Measurements from ENCODE around the gene DYNLT2B. TPM values are rescaled to one million over a fixed set of nuclear protein-coding genes. Genes with fewer than 3 reads are reported as not detected.
"Not testable (repeated sequence)": the region's sequence is repeated elsewhere in the genome, so short reads cannot be mapped to it uniquely, and the experiment has no call there.

The DYNLT2B gene
- total RNA-seq = 4.0 TPM
- long read RNA-seq, partial matches to known transcripts = 0 of 1 reads
- long read RNA-seq, other reads (novel, unspliced or antisense) = 0 of 1 reads

DNA sequence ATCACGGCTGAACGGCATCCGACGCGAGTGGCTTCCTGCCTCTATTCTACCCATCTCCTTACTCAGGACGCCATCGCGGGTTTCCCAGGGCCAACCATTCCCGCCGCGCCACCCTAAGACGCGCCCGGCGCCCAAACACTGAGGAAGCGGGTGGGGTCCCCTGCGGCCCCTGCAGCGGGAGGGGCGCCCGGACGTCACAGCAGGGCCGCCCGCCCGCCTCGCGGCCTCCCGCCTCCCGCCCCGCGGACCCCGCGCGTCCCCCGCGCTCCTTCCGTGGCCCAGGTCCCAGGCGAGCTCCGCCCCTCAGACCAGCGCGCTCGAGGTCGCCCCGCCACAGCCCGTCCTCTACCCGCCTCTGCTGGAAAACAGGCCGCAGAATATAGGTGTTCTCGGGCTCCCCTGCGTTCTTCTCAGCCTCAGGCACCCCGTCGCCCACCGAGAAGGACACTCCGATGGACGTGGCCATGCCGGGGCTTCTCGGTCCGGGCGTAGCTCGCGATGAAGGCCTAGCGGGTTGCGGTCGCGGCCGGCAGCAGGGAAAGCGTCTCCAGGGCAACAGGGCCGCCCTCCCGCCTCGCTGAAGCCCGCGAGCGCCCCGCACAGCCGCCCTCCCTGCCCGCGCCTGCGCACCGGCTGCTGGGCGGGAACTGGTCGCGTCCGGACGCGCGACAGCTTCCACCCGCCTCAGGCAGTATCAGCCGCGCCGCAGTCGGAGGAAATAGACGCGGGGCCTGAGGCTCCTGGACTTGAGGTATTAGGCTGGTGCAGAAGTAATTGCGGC lies at the start of gene DYNLT2B:
TSS of gene DYNLT2B (minus strand) at position 554 of the 781 bp plus-strand sequence. CDS start at position 466, 88 bp downstream.
- DNase-seq (ENCODE audit: low spot score) = peak; percentile 95

DNA sequence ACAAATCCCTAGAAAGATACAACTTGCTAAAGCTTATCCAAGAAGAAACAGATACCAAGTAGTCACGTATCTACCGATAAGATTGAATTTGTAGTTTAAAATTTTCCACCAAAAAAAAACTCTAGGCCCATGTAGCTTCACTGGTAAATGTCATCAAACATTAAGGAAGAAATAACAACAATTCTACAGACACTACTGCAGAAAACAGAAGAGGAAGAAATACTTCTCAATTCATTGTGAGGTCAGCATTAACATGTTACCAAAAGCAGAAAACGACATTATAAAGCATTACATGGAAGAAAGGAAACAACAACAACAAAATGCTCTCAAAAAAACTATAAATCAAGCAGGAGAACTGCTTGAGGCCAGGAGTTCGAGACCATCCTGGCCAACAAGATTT lies 47.7 kb upstream of the DYNLT2B start:
- DNase-seq (ENCODE audit: low spot score) = no peak

DNA sequence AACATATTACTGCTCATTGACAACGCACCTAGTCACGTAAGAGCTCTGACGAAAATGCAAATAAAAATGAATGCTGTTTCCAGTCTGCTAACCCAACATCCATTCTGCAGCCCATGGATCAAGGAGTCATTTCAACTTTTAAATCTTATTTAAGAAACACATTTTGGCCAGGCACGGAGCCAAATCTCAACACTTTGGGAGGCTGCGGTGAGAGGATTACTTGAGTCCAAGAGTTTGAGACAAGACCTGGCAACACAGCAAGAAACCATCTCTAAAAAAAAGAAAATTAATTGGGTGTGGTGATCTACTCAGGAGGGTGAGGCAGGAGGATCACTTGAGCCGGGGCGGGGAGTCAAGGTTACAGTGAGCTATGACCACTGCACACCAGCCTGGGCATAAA lies 42.5 kb upstream of the DYNLT2B start:
- no peak for DNase-seq (ENCODE audit: low spot score)

DNA sequence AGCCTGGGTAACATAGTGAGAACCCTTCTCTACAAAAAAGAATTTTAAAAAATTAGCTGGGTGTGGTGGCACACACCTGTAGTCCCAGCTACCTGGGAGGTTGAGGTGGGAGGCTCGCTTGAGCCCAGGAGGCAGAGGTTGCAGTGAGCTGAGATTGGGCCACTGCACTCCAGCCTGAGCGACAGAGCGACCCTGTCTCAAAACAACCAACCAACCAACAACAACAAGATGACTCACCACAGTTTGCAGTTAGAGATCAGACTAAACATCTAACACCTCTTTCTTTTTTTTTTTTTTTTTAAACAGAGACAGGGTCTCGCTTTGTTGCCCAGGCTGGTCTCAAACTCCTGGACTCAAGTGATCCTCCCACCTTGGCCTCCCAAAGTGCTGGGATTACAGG lies 40.5 kb upstream of the DYNLT2B start:
- not testable (repeated sequence) for DNase-seq (ENCODE audit: low spot score)

DNA sequence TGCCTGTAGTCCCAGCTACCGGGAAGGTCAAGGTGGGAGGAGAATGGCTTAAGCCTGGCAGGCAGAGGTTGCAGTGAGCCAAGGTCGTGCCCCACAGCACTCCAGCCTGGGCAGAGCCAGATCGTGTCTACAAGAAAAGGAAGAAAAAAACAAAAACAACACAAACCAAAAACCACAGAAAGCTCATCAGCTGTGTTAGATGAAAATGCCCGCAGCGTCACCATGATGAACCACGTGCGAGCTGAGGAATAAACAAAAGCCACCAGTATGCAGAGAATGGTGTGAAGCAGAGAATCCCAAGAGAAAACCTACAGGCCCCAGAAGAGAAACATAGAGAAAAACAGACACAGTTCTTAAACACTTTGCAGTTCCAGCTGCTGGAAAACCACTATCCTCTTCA lies 39.9 kb upstream of the DYNLT2B start:
- DNase-seq (ENCODE audit: low spot score) = no peak

DNA sequence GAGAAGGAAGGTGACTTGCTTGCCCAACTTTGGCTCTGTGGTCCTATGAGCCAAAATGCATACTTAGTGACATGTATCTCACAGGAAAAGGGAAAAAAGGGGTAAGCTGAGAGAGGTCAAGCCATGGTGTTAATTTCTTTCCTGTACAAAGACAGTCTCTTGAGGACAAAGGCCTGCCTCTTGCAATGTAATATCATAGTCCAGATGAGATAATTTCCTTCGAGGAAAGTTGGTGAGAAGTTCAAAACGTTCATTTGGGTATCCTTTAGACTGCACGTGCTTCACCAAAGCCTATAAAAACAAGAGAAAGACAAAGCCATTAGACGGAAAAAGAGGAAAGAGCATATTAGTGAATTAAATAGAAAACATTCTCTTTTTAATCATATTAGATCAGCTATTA lies 38.5 kb upstream of the DYNLT2B start:
- DNase-seq (ENCODE audit: low spot score) = no peak

DNA sequence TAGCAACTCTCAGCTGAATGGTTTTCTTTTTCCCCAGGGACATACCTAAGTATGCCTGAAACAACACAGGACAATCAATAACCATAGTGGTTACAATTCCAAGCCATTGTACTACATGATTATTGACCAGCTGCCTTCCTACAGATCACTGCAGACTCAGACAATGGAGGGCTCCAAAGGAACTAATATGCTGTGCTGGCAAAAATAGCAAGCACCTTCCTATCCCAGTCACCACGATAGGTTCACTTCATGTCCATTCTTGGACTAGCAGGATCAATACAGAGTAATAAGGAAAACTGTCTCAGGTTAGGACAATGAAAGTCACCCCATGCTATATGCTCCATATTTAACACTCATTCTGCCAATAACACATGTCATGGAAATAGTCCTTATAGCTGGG lies 37.6 kb upstream of the DYNLT2B start:
- no peak for DNase-seq (ENCODE audit: low spot score)

DNA sequence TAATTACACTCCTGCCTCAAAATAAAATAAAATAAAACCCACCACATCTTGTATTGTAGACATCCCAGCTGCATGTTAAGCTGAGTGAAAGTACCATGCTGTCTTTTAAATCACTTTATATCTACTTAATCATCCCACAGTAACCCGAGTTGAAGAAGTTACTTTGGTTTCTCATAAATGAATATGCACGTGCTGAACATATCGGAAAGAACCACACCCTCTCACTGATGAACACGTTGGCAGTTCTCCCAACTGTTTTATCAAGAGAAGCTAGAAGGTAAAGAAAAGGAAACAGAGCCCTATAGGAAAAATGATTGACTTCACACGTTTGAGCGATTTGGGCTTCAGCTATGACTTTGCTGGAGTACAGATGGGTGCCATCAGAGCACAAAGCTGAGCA lies 36.1 kb upstream of the DYNLT2B start:
- no peak for DNase-seq (ENCODE audit: low spot score)

DNA sequence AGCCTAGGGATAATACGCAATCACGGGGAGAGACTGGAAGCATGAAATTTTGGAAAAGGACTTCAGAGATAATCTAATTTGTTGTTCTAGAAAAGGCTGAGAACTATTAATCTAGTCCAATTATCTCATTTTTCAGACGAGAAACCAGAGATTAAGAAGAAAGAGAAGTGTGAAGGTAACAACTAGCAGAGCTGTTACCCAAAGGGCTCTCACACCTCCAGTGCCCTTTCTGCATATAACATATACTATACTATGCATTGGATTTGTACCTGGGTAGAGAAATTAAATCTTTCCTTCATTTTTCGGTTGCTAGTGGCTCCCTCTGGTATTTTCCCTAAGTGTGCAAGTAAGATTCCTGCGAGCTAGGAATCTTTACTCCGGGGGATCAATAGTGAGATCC lies 33.5 kb upstream of the DYNLT2B start:
- DNase-seq (ENCODE audit: low spot score) = no peak

DNA sequence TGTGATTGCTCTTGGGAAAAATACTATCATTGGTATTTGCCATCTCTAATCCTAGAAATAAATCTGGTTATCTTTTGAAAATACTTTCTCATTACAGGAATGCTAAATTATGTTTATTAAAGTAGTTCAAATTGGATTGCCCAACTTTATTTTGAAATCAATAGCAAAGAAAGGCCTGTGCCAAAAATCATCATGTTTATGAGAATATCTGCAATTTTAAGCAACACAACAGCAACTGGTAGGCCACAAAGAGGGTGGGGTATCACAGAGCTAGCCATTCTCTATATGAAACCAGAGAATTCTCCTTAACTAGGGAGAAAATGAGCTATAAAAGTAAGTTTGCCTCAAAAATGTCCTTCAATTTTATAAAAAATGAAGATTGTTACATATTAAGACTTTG lies 32.0 kb upstream of the DYNLT2B start:
- no peak for DNase-seq (ENCODE audit: low spot score)

DNA sequence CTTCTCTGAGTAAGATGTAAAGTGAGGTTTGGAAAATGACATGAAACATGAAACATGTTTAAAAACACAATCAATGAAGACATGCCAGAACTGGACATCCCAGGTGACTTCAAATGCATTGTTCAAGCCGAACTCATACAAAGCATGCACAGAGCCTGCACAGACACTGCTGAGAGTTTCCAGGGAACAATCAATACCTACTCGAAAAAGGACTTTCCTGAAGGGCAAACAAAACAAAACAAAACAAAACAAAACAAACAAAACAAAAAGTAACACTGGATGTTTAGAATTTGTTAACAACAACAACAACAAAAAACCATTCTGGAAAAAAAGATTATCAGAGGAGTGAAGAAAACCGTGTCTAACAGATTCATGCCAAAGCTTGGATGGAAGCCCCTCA lies 30.7 kb upstream of the DYNLT2B start:
- DNase-seq (ENCODE audit: low spot score) = no peak

DNA sequence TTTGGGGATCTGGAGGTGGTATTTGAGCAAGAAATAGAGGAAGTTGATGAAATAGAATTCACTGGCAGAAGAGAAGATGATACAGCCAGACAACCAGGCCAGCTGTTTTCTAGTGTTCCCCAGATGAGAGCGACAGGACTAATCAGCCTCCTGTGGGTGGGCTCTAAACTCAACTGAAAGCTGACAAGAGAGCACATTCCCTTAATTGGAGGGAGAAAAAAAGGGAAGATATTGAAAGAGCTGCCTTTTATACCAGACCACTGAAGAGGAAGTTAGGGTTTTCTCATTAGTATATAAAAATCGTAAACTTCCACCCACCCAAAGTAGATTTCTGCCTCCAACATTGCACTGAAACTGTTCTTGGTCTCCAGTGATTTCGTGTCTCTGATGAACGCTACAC lies 26.6 kb upstream of the DYNLT2B start:
- no peak for DNase-seq (ENCODE audit: low spot score)

DNA sequence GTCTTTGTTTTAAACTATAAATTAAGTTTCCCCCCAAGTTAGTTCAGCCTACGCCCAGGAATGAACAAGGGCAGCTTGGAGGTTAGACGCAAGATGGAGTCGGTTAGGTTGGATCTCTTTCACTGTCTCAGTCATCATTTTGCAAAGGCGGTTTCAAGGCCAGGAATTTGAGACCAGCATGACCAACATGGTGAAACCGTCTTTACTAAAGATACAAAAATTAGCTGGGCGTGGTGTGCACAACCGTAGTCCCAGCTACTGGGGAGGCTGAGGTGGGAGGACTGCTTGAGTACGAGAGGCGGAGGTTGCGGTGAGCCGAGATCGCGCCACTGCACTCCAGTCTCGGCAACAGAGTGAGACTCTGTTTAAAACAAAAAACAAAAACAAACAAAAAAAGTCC lies 25.9 kb upstream of the DYNLT2B start:
- not testable (repeated sequence) for DNase-seq (ENCODE audit: low spot score)

DNA sequence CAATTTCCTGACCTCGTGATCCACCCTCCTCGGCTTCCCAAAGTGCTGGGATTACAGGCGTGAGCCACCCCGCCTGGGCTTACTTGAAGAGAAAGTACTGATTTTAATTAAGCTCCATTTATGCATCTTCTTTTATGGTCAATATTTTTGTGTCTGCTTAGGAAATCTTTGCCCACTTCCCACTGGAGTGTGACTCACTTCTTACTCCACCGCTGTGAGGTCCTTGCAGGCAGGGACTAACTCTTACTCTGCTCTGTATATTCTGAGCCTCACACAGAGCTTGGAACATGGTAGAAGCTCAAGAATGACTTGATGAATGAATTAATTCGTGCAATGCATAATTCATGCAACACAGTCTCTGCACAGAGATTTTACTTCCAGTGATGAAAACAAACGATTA lies 23.1 kb upstream of the DYNLT2B start:
- DNase-seq (ENCODE audit: low spot score) = no peak

DNA sequence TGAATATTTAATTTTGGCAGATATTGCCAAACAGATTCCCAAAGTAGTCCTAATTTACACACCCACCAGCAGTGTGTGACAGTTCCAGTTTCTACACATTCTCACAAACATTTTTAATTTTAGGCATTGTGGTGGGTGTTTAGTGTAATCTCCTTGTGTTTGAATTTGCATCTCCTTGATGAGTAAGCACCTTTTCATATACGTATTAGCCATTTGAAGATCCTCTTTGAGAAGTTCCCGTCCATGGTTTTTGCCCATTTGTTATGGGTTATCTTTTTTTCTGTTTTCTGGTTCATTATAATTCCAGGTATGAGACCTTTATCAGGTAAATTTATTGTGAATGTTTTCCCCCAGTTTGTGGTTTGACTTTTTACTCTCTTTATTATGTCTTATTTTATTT lies 22.4 kb upstream of the DYNLT2B start:
- DNase-seq (ENCODE audit: low spot score) = no peak

DNA sequence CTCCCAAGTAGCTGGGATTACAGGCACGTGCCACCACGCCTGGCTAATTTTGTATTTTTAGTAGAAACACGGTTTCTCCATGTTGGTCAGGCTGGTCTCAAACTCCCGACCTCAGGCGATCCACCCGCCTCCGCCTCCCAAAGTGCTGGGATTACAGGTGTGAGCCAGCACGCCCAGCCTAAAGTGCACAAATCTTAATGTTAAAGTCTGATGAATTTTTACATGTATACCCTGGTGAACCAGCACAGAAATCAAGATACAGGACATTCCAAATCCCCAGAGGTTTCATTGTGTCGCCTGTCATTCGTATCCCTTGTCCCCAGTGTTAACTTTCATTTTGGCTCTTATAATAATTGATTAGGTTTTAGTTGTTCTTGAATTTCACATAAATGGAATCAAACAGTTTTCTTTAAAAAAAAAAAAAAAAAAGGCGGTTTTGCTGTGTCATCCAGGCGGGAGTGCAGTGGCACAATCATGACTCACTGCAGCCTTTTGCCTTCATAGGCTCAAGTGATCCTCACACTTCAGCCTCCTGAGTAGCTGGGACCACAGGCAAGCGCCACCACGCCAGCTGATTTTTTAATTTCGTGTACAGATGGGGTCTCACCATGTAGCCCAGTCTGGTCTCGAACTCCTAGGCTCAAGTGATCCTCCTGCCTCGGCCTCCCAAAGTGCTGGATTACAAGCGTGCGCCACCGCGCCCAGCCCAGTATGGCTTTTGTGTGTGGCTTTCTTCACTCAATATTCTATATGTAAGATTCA lies 21.6 kb upstream of the DYNLT2B start:
- DNase-seq (ENCODE audit: low spot score) = no peak

DNA sequence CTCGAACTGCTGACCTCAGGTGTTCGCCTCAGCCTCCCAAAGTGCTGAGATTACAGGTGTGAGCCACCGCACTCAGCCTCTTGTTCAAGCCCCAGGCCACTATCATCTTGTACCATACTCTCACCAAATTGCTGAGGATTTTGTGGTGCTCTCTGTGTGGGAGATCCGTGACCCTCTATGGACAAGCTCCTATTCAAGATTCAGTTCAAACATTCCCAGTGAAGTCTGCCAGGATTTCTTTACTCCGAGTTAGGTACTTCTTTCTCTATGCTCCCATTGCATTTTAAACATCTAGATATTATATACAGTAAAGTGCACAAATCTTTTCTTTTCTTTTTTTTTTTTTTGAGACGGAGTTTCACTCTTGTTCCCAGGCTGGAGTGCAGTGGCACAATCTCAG lies 21.0 kb upstream of the DYNLT2B start:
- DNase-seq (ENCODE audit: low spot score) = no peak

DNA sequence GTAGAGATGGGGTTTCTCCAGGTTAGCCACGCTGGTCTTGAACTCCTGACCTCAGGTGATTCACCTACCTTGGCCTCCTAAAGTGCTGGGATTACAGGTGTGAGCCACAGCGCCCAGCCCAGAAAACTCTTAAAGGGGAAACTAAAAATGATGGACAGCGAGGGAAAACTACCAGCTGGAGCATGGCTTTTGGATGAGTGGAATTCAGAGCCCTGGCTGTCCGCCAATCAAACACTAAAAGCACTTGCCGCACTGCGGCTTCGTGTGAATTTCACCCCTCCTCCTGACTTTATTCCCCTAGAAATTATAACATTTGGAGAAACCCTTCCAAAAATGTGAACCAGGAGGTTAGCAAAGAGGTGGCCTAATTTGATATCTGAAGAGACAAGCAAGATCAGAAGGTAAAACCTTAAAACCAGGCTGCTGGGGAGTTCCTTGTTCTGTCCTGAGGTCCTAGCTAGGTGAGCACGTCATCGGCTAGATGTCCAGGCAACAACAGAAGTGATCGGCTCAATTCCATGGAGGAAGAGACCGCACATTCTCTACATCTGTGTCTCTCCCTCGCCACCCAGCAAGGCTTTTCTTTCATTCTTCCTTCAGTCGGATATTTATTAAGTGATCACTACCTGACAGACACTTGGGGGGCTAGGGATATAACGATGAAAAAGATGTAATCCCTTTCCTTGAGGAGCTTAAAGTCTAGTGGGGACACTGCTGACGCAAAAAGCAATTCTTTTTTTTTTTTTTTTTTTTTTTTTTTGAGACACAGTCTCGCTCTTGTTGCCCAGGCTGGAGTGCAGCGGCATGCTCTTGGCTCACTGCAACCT lies 18.5 kb upstream of the DYNLT2B start:
- DNase-seq (ENCODE audit: low spot score) = no peak

DNA sequence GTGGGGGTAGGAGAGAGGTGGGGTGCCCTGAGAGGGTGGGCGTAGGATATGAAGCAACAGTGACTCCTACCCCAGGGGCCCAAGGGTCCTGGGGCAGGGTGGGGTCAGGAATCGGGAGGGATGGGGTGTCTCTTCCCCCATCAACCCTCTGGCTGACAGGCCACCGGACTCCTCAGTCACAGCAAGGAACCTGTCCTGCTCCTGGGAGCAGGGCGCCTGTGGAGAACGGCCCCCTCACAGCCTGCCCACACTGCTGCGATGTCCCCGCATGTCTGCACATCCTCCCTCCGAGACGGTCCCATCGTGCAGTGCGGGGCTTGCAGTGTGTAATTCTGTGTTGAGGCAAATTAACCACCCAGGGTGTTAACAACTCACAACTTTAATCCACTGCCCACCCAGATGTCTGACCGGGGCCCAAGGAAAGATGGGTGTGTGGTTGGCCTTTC lies 17.5 kb upstream of the DYNLT2B start:
- DNase-seq (ENCODE audit: low spot score) = no peak

DNA sequence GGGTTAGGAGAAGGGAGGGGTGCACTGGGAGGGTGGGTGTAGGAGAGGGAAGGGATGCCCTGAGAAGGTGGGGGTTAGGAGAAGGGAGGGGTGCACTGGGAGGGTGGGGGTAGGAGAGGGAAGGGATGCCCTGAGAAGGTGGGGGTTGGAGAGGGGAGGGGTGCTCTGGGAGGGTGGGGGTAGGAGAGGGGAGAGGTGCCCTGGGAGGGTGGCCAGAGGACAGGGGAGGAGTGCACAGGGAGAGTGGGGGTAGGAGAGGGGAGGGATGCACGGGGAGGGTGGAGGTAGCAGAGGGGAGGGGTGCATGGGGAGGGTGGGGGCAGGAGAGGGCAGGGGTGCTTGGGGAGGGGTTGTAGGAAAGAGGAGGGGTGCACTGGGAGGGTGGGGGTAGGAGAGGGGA lies 16.9 kb upstream of the DYNLT2B start:
- DNase-seq (ENCODE audit: low spot score) = no peak

DNA sequence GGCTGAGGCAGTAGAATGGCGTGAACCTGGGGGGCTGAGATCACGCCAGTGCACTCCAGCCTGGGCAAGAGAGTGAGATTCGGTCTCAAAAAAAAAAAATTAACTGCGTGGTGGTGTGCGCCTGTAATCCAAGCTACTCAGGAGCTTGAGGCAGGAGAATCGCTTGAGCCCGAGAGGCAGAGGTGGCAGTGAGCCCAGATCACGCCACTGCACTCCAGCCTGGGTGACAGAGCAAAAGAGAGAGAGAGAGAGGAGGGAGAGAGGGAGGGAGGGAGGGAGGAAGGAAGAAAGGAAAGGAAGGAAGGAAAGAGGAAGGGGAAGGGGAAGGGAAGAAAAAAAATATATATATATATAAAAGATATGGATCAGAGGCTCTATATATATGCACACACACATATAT lies 14.1 kb upstream of the DYNLT2B start:
- peak; percentile 14 for DNase-seq (ENCODE audit: low spot score)

DNA sequence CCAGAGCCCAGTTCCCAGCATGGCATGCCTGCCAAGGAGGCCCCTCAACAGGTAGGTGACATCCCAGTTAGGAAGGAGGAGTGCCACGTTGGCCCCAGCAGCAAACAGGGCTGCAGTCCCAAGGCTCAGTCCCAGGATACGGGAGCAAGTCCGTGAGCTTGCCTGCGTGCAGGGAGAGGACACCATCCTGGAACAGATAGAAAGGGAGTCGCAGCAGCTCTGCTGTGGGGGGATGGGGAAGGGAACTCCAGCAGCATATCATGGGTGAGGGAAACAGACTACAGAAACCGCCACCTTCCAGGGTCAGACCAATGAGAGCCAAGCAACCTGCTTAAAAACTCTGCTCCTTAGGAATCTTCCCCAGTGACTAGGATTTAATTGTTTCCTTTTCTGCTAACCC lies 9.4 kb upstream of the DYNLT2B start:
- peak; percentile 57 for DNase-seq (ENCODE audit: low spot score)
